OCI-LY7 (cell line): ENCODE results near the gene CPTP.

ENCODE experiments used
- EZH2phosphoT487 ChIP-seq: fragments of 200-600 bp; sonication (generic); IDR thresholded peaks from 2 replicates; pipeline ENCODE4 v1.6.1; 2018; ENCODE audit warnings: low read depth, borderline replicate concordance, mild to moderate bottlenecking, mixed run types, antibody characterized with exemption, low read length, moderate library complexity, mixed read lengths
- TF ChIP-seq, protein P1 (sequence below): fragments of 200-600 bp; sonication (generic); conservative IDR thresholded peaks from 2 replicates; pipeline ENCODE4 v1.5.1; 2014; ENCODE audit warnings: mild to moderate bottlenecking, antibody characterized with exemption, low read length, moderate library complexity, mixed read lengths

DNA sequence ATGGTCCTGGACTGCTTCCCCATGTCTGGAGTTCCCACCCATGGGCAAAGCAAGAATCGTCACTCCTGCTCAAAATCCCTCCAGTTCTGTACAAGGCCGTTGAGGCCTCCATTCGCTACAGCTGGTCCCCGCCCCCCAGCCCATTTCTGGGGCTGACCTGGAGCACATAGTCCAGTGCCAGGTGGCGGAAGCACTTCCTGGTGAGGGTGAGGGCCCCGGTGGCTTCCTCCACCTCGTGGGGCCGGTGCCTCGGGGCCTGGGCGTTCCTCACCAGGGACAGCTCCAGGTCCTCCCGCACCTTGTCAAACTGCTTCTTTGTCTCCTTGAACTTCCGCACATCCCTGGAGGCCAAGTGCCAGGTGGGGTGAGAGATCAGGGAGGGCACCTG lies 24.3 kb upstream of the CPTP start:
- TF ChIP-seq, protein P1, sequence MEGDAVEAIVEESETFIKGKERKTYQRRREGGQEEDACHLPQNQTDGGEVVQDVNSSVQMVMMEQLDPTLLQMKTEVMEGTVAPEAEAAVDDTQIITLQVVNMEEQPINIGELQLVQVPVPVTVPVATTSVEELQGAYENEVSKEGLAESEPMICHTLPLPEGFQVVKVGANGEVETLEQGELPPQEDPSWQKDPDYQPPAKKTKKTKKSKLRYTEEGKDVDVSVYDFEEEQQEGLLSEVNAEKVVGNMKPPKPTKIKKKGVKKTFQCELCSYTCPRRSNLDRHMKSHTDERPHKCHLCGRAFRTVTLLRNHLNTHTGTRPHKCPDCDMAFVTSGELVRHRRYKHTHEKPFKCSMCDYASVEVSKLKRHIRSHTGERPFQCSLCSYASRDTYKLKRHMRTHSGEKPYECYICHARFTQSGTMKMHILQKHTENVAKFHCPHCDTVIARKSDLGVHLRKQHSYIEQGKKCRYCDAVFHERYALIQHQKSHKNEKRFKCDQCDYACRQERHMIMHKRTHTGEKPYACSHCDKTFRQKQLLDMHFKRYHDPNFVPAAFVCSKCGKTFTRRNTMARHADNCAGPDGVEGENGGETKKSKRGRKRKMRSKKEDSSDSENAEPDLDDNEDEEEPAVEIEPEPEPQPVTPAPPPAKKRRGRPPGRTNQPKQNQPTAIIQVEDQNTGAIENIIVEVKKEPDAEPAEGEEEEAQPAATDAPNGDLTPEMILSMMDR = peak; percentile 43; the same call in 1 of the 2 replicates
- TF ChIP-seq EZH2phosphoT487 = no peak
